Right lobe of liver (tissue), 4 donors: ENCODE data around the gene SCAMP3.
"Not testable (repeated sequence)": the region's sequence is repeated elsewhere in the genome, so short reads cannot be mapped to it uniquely, and the experiment has no call there.

Experiments
- CTCF ChIP-seq, 4 donors: fragments of 200-600 bp in 3 of 4; fragments of 450-650 bp in 1 of 4; IDR thresholded peaks; one replicate each; pipeline versions ENCODE4 v1.5.1 to v1.8.0; 2016 to 2022; ENCODE audit warnings: antibody characterized with exemption in 4 of 4, mild to moderate bottlenecking in 2 of 4
- POLR2A ChIP-seq: fragments of 450-650 bp; IDR thresholded peaks from one replicate; pipeline ENCODE4 v1.6.1; 2017; ENCODE audit warnings: antibody characterized with exemption, mild to moderate bottlenecking
- donor health status: DM: no; HTN: no; CAD: no.
- donor health status: DM: no; HTN: no; CAD: no.
- donor health status: DM: no; HTN: yes; CAD: no.

- TF ChIP-seq CTCF (IDR thresholded peaks at IDR 0.05); POLR2A: not testable (repeated sequence)
Measured at GRCh38 chr1:155212051-155212440, 50.1 kb downstream of the SCAMP3 start.
